Ishikawa (cell line): ENCODE measurements around the gene SYT6.

Source experiments
- CEBPB ChIP-seq: IDR thresholded peaks from 2 replicates; pipeline ENCODE4 v1.6.1; 2012
- CREB1 ChIP-seq: IDR thresholded peaks from 2 replicates; pipeline ENCODE4 v1.6.1; 2012; ENCODE audit warnings: low read depth
- EGR1 ChIP-seq: IDR thresholded peaks from 2 replicates; pipeline ENCODE4 v1.6.1; 2012
- EP300 ChIP-seq: IDR thresholded peaks from 2 replicates; pipeline ENCODE4 v1.6.1; 2012; ENCODE audit warnings: borderline replicate concordance
- FOXM1 ChIP-seq: IDR thresholded peaks from 2 replicates; pipeline ENCODE4 v1.6.1; 2012; ENCODE audit warnings: low read depth, borderline replicate concordance
- MAX ChIP-seq: IDR thresholded peaks from 2 replicates; pipeline ENCODE4 v1.6.1; 2012
- NFIC ChIP-seq: IDR thresholded peaks from 2 replicates; pipeline ENCODE4 v1.6.1; 2012
- RAD21 ChIP-seq: IDR thresholded peaks from 2 replicates; pipeline ENCODE4 v1.6.1; 2012; ENCODE audit warnings: low read depth
- REST ChIP-seq: IDR thresholded peaks from 2 replicates; pipeline ENCODE4 v1.6.1; 2012; ENCODE audit warnings: low read depth, mild to moderate bottlenecking
- TAF1 ChIP-seq: IDR thresholded peaks from 2 replicates; pipeline ENCODE4 v1.6.1; 2012; ENCODE audit warnings: low read depth, mild to moderate bottlenecking
- TCF12 ChIP-seq: IDR thresholded peaks from 2 replicates; pipeline ENCODE4 v1.6.1; 2012; ENCODE audit warnings: low read depth
- TEAD4 ChIP-seq: IDR thresholded peaks from 2 replicates; pipeline ENCODE4 v1.6.1; 2012
- USF1 ChIP-seq: IDR thresholded peaks from 2 replicates; pipeline ENCODE4 v1.6.1; 2012
- YY1 ChIP-seq: IDR thresholded peaks from 2 replicates; pipeline ENCODE4 v1.6.1; 2012; ENCODE audit warnings: low read depth
- ZBTB7A ChIP-seq: IDR thresholded peaks from 2 replicates; pipeline ENCODE4 v1.6.1; 2012; ENCODE audit warnings: low read depth

SYT6 gene

GRCh38 chr1:114102136-114102535, 51.5 kb downstream of the SYT6 start:
- no peak for TF ChIP-seq NFIC
- TF ChIP-seq YY1, result no peak

- TF ChIP-seq REST (no peak), TEAD4 (no peak), NFIC (no peak), MAX (no peak), ZBTB7A (no peak)
Observed at GRCh38 chr1:114100148-114100547, 53.5 kb downstream of the SYT6 start.

GRCh38 chr1:114099268-114099667, 54.4 kb downstream of the SYT6 start:
- TF ChIP-seq EGR1, result no peak
- no peak for TF ChIP-seq TEAD4
- no peak for TF ChIP-seq MAX
- no peak for TF ChIP-seq REST
- no peak for TF ChIP-seq TCF12
- no peak for TF ChIP-seq ZBTB7A
- TF ChIP-seq RAD21, result no peak
- TF ChIP-seq YY1, result no peak
- no peak for TF ChIP-seq USF1
- no peak for TF ChIP-seq NFIC

GRCh38 chr1:114097109-114097508, 56.6 kb downstream of the SYT6 start:
- TF ChIP-seq TEAD4 (no peak), YY1 (no peak), USF1 (no peak), TAF1 (no peak), TCF12 (no peak), MAX (no peak), CEBPB (no peak), CREB1 (no peak), FOXM1 (no peak), EP300 (no peak), EGR1 (no peak), NFIC (no peak), ZBTB7A (no peak), REST (no peak)

- TF ChIP-seq MAX, result no peak
- TF ChIP-seq EP300, result no peak
- TF ChIP-seq USF1, result no peak
- TF ChIP-seq CEBPB, result no peak
- TF ChIP-seq EGR1, result no peak
- no peak for TF ChIP-seq REST
- no peak for TF ChIP-seq CREB1
- TF ChIP-seq FOXM1, result no peak
- no peak for TF ChIP-seq TAF1
- TF ChIP-seq RAD21, result no peak
Observed at GRCh38 chr1:114094675-114095074, 59.0 kb downstream of the SYT6 start.
